Fibroblast of lung (primary cell): ENCODE measurements around the gene NDRG3. TPM values are rescaled to one million over a fixed set of nuclear protein-coding genes. Genes with fewer than 3 reads are reported as not detected.
A peak's percentile ranks its signal among the peaks of the same experiment; 100 is the strongest.

Source experiments
- DNase-seq, 2 donors: peaks; one replicate each; pipeline versions ENCODE4 v3.0.0 to v3.0.0-alpha.2; 2010; ENCODE audit warnings: low read depth in 2 of 2
- H2AFZ ChIP-seq: 2 replicates; pipeline ENCODE4 v1.5.1; 2012; ENCODE audit warnings: low read length, control low read depth, inconsistent platforms
- H3K27ac ChIP-seq: 2 replicates; pipeline ENCODE4 v1.5.1; 2011; ENCODE audit warnings: low read length, control low read depth; ENCODE audit not compliant: insufficient read depth
- H3K27me3 ChIP-seq: 2 replicates; pipeline ENCODE4 v1.5.1; 2011; ENCODE audit warnings: mild to moderate bottlenecking, low read length; ENCODE audit not compliant: control insufficient read depth, insufficient read depth
- H3K36me3 ChIP-seq: 2 replicates; pipeline ENCODE4 v1.5.1; 2011; ENCODE audit warnings: low read length; ENCODE audit not compliant: control insufficient read depth, insufficient read depth
- H3K4me1 ChIP-seq: 2 replicates; pipeline ENCODE4 v1.5.1; 2011; ENCODE audit warnings: low read length; ENCODE audit not compliant: control insufficient read depth, insufficient read depth; ENCODE audit errors: extremely low read depth
- H3K4me2 ChIP-seq: 2 replicates; pipeline ENCODE4 v1.5.1; 2011; ENCODE audit warnings: low read length, control low read depth; ENCODE audit not compliant: insufficient read depth; ENCODE audit errors: extremely low read depth
- H3K4me3 ChIP-seq, 4 experiments: fragments of 200-600 bp in 1 of 4; sonication (generic) in 1 of 4; replicated peaks in 1 of 4; 2 replicates each; pipeline ENCODE4 v1.5.1; 2011 to 2016; ENCODE audit warnings: low read length in 4 of 4, low read depth in 3 of 4, mild to moderate bottlenecking in 3 of 4, control low read depth in 2 of 4, inconsistent platforms in 1 of 4, mixed read lengths in 1 of 4; ENCODE audit not compliant: insufficient read depth in 1 of 4; ENCODE audit errors: control extremely low read depth in 1 of 4
- H3K79me2 ChIP-seq: 2 replicates; pipeline ENCODE4 v1.5.1; 2012; ENCODE audit warnings: mild to moderate bottlenecking, low read length, inconsistent platforms; ENCODE audit not compliant: control insufficient read depth, insufficient read depth
- H3K9ac ChIP-seq: 2 replicates; pipeline ENCODE4 v1.5.1; 2011; ENCODE audit warnings: mild to moderate bottlenecking, low read length, control low read depth; ENCODE audit not compliant: insufficient read depth
- H3K9me3 ChIP-seq: 2 replicates; pipeline ENCODE4 v1.5.1; 2012; ENCODE audit warnings: low read depth, low read length; ENCODE audit not compliant: control insufficient read depth, insufficient read depth
- H4K20me1 ChIP-seq: 2 replicates; pipeline ENCODE4 v1.5.1; 2011; ENCODE audit warnings: low read length; ENCODE audit not compliant: control insufficient read depth, insufficient read depth; ENCODE audit errors: extremely low read depth
- CTCF ChIP-seq, 2 donors: IDR thresholded peaks in 1 of 2; conservative IDR thresholded peaks in 1 of 2; 1 replicate in 1 of 2; 2 replicates in 1 of 2; pipeline ENCODE4 v1.5.1; 2011 to 2012; ENCODE audit warnings: low read length in 2 of 2, control low read depth in 1 of 2, inconsistent platforms in 1 of 2, low read depth in 1 of 2, mild to moderate bottlenecking in 1 of 2
- EZH2 ChIP-seq: IDR thresholded peaks from 2 replicates; pipeline ENCODE4 v1.5.1; 2012; ENCODE audit warnings: low read length, control low read depth, mild to moderate bottlenecking; ENCODE audit errors: missing control alignments
- polyA plus RNA-seq, 2 donors: library from polyadenylated mRNA; depleted of rRNA in 1 of 2; stranded (reverse) in 1 of 2; unstranded in 1 of 2; fragments of >200 nt; gene quantifications; 2 replicates each; pipeline ENCODE4 v1.2.1, GENCODE V29; 2011 to 2012; ENCODE audit warnings: missing spikeins in 1 of 2
- total RNA-seq: library from RNA; depleted of rRNA; stranded (reverse); fragments of >200 nt; gene quantifications from 2 replicates; pipeline ENCODE4 v1.2.1, GENCODE V29; 2014

Gene NDRG3
- total and polyA plus RNA-seq, 2 donors (not counting 1 experiment from before 2014, with no cell fraction given) = 37.8 TPM

DNA sequence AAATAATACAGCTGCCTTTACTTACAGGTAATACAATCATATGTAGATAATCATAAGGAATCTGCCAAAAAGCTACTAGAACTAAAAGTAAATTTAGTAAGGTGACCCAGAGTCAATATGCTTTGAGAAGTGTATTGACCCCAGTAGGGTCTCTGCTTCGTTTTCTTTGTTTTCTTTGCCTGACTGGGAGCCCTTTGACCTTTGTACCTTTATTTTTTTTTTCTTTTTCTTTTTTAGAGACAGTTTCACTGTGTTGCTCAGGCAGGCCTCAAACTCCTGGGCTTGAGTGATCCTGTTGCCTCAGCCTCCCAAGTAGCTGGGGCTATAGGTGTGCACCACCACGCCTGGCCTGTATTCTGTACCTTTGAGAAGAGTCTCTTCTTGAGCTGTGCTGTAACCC, 122.4 kb downstream of the NDRG3 start:
- TF ChIP-seq CTCF (conservative IDR thresholded peaks at IDR 0.05 in 1 of 2, IDR thresholded peaks at IDR 0.05 in 1 of 2; ENCODE audit: low read depth in 1 of 2, low read length in 2 of 2) (no peak), EZH2 (no peak)
- H2AFZ ChIP-seq = no peak overlapping the region
- no peaks in the 10 kb centered on the region for H4K20me1 ChIP-seq
- no peaks in the 10 kb centered on the region for H3K4me1 ChIP-seq
- H3K27ac ChIP-seq = no peak overlapping the region
- no peak for DNase-seq
- H3K27me3 ChIP-seq = no peaks in the 10 kb centered on the region
- H3K9ac ChIP-seq = no peak overlapping the region
- no peak overlapping the region for H3K4me3 ChIP-seq
- no peaks in the 10 kb centered on the region for H3K79me2 ChIP-seq
- H3K36me3 ChIP-seq = no peaks in the 10 kb centered on the region
- H3K4me2 ChIP-seq = no peak overlapping the region
- no peaks in the 10 kb centered on the region for H3K9me3 ChIP-seq

- TF ChIP-seq EZH2 (no peak), CTCF (conservative IDR thresholded peaks at IDR 0.05 in 1 of 2, IDR thresholded peaks at IDR 0.05 in 1 of 2; ENCODE audit: low read depth in 1 of 2, low read length in 2 of 2) (no peak)
- Histone ChIP-seq H2AFZ (no peak overlapping the region), H3K9me3 (no peaks in the 10 kb centered on the region), H3K79me2 (no peaks in the 10 kb centered on the region), H4K20me1 (no peaks in the 10 kb centered on the region), H3K4me1 (no peaks in the 10 kb centered on the region), H3K27me3 (no peaks in the 10 kb centered on the region), H3K9ac (no peak overlapping the region), H3K36me3 (no peaks in the 10 kb centered on the region), H3K4me2 (no peak overlapping the region), H3K27ac (no peak overlapping the region), H3K4me3 (no peak overlapping the region)
- DNase-seq = no peak
Measured at GRCh38 chr20:36620917-36621316, 125.0 kb downstream of the NDRG3 start.

DNA sequence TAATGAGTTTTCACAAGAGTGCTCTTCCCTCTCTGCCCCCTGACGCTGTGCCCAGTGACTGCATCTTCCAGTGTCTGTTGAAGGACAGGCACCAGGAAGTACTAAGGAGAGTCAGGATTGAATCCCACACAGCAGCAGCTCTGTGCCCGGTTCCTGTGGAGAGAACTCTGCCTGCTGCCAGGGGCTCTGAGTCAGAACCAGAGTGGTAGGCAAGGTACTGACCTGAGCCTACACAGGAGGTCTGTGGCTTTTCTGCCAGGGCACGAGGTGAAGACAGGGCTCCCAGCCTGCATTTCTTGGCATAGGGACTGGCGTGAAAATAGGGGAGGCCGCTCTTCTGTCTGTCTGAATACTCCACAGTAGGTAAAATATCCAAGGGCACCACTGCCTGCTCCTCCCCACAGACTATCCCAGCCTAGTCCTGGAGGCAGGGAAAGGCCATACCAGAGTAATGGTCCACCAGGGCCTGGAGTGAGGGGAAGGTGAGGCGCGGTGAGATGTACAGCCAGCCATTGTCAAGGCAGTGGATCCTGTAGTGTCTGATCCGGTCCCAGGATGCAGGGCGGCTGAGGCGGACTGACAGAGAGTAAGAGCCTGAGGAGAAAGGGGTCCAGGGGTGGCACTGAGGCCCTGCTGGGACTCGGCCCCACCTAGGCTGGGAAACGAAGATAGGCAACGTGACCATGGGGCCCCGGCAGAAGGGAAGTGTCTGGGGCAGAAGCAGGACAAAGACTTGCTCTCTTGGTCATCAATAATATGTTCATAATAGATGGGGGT, 130.9 kb downstream of the NDRG3 start:
- peaks cover 6% of the 10 kb centered on the region for H3K36me3 ChIP-seq
- no peak overlapping the region for H3K4me2 ChIP-seq
- no peaks in the 10 kb centered on the region for H3K27me3 ChIP-seq
- no peak overlapping the region for H3K9ac ChIP-seq
- peak in 1 of 2 donors; percentile 21 for DNase-seq
- no peak overlapping the region for H2AFZ ChIP-seq
- H4K20me1 ChIP-seq = no peaks in the 10 kb centered on the region
- no peaks in the 10 kb centered on the region for H3K4me1 ChIP-seq
- no peak overlapping the region for H3K4me3 ChIP-seq
- H3K9me3 ChIP-seq = no peaks in the 10 kb centered on the region
- H3K79me2 ChIP-seq = no peaks in the 10 kb centered on the region
- TF ChIP-seq EZH2 (no peak), CTCF (conservative IDR thresholded peaks at IDR 0.05 in 1 of 2, IDR thresholded peaks at IDR 0.05 in 1 of 2; ENCODE audit: low read depth in 1 of 2, low read length in 2 of 2) (no peak)
- no peak overlapping the region for H3K27ac ChIP-seq
